HG03108 (cell line): Measurements from ENCODE around the gene SLC6A6.

Experiments
- ATAC-seq: cut with Tn5 transposase; IDR thresholded peaks from one replicate; pipeline ENCODE4 v1.9.1; 2021; ENCODE audit warnings: moderate library complexity; ENCODE audit not compliant: unreplicated experiment

The SLC6A6 gene

DNA sequence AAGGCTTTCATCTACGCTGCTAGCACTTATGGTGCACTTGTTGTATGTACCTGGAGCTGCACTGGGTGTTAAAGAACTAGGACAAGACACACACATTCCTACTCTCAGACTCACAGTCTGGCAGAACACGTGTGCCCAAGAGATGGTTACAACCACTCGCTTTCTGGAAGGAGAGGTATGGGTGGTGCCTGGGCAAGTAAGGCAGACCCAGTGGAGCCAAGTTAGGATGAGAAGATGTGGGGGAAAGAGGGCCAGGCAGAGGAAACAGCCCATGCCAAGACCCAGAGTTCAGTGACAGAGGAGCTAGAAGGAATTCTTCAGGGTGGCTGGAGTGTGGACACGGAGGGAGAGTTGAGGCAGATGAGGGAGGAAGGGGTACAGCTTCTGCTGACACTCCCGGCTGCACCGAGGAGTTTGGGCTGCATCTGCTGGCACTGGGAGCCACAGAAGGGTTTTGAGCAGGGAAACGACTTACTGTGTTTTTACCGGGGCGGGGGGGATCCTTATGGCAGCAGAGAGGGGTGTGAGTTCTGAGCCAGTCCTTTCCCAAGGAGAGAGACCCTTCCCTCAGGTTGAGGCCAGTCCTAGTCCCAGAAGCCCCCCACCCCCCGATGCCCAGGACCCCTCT lies 78.7 kb downstream of the SLC6A6 start:
- no peak for ATAC-seq

GRCh38 chr3:14481646-14482036 lies 79.2 kb downstream of the SLC6A6 start:
- ATAC-seq, result no peak

DNA sequence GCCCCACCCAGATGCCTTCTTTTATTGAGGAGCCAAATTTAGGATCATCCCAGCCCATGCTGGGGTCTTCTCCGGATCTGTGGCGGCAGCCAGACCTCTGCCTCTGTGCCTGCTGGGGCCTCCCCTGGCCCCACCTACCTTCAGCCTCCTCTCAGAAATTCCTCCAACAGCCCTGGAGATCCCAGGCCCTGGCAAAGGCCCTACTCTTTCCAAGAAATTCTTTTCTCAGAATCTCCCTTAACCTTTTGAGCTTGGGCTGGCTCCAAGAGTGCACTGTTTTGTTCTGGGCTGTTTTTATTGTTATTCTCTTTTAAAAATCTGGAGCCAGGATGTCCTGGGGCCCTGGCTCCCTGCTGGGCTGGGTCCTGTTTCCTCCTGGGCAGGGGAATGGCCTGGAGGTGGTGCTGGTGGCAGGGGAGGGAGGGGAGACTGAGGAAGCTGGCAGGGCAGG lies 79.9 kb downstream of the SLC6A6 start:
- no peak for ATAC-seq

- ATAC-seq, result no peak
Measured at GRCh38 chr3:14483286-14483685, 80.9 kb downstream of the SLC6A6 start.

DNA sequence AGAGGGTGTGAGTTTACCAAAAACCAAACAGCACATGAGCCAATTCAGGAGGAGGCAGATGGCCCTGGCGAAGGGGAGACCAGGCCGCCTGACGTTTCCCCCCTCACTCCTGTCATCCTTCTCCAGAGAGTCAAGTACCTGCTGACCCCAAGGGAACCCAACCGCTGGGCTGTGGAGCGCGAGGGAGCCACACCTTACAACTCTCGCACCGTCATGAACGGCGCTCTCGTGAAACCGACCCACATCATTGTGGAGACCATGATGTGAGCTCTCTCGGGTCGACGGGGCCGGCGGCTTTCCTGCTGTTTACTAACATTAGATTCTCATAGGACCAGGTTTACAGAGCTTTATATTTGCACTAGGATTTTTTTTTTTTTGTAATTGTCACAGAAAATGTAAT lies 82.3 kb downstream of the SLC6A6 start:
- ATAC-seq, result no peak

DNA sequence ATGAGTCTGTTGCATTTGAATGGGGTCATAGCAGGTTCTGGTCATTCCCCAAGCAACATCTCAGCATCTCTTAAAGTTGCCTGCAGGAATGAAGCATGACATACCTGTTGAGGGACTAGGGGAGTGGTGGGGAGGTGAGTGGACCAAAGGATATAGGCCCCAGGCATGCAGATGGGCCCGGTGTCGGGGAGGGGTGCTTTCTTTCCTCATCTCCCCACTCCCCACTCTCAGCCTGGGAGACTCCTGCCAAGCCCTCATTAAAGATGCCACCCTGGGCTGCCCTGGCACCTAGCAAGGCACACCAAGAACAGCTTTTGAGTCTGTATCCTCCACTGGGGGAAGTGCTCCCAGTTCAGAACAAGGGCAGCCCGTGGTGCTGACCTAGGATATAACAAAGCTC lies 83.6 kb downstream of the SLC6A6 start:
- ATAC-seq, result no peak

DNA sequence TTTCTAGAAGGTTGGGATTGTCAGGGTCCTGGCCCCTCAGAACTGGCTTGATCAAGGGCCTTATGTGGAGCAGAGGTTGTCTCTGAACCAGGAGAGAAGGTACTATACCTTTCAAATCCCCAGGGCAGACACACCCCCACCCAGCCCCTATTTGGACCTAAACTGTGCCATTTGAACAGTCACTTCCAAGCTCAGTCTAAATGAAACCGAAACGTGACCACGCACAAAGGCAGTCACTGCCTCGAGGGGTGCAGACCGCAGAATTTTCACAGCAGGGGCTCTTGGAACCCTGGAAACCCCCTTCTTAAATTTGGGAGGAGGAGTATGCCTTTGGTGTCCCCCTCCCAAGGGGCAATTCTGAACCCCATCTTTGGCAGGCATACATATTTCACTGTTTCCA lies 84.1 kb downstream of the SLC6A6 start:
- no peak for ATAC-seq

DNA sequence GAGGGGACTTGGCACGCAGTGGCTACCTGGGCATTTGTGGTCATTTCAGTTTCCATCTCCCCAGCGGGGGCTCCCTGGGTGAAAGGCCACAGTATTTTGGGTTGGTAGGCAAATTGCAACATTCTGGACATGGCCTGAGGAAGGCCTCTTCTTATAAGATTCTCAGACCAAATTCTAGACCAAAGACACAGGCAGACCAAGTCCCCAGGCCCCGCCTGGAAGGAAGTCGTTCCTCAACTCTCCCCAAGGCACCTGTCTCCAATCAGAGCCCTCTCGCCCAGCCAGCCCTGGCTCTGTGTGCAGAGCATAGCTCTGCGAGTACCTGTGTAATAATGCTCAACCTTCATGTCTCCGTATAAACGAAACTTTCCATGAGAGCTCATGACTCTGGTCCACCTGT lies 84.7 kb downstream of the SLC6A6 start:
- no peak for ATAC-seq

DNA sequence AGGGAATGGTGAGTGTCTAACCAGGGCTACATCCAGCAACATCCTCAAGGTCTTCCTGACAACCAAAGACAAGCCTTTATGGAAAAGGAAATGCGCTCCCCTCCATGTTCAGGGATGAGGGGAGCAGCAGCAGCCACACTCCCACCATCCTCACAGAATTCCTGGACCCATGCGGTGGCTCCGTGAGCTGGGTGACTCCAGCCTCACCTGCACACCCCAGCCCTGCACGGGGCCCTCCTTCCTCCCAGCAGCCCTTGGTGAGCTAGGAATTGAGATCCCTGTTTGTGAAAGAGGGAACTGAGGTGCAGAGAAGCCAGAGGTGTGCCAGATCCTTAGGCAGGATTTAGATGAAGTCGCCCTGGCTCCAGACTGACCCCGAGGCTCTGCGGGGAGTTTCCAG lies 85.4 kb downstream of the SLC6A6 start:
- ATAC-seq, result no peak

DNA sequence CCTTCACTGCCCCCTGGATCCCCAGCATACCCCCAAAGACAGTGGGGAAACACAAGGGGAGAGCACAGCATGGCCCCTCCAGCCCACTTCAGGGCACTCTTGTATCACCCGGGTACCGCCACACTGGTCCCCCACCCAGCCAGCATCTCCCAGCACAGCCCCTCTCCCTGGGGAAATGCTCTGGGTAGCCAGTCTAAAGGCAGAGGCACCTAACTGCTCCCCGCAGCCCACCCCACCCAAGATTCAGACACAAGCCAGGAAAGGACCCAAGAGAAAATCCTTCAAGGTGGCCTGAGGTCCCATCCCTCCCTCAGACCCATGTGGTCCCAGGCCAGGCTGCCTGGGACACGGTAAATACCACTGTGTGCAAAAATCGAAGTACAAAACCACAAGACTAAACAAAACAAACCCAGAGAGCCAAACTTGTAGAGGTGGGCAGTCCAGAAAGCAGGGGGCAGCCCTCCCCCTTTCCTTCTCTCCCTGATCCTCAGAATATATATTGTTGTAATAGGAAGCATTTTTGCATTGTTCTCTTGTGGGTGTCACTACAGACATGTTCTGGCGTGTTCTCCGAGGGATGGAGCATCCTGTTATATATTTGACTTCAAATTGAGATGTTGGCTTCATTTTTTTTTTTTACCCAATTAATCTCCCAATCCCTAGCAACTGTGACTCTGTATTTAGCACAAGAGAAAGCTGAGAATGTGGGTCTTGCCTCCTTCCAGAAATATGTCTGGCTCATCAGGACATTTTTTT lies 86.1 kb downstream of the SLC6A6 start:
- no peak for ATAC-seq

- ATAC-seq, result no peak
Measured at GRCh38 chr3:14489641-14490040, 87.2 kb downstream of the SLC6A6 start.

DNA sequence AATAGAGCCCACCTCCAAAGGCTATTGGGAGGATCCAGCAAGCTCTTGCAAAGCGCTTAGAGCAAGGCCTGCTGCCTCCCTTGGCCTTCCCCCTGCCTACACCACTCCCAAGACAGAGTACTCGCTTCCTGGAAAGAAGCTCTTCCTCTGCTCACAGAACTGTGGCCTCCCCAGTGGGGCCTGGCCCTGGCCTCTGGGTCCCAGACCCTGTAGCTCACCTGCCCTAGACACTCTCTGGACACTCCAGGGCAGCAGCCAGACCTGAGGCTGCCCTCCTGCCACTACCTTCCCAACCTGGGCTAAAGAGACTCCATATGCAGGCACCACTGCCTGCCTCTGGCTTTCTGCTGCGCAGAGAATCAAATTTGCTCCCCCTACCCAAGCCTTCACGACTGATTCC lies 87.8 kb downstream of the SLC6A6 start:
- no peak for ATAC-seq

- ATAC-seq, result no peak
Measured at GRCh38 chr3:14490831-14491230, 88.4 kb downstream of the SLC6A6 start.

GRCh38 chr3:14491396-14492190 lies 89.2 kb downstream of the SLC6A6 start:
- ATAC-seq, result no peak

GRCh38 chr3:14492948-14493881 lies 90.8 kb downstream of the SLC6A6 start:
- ATAC-seq, result no peak

DNA sequence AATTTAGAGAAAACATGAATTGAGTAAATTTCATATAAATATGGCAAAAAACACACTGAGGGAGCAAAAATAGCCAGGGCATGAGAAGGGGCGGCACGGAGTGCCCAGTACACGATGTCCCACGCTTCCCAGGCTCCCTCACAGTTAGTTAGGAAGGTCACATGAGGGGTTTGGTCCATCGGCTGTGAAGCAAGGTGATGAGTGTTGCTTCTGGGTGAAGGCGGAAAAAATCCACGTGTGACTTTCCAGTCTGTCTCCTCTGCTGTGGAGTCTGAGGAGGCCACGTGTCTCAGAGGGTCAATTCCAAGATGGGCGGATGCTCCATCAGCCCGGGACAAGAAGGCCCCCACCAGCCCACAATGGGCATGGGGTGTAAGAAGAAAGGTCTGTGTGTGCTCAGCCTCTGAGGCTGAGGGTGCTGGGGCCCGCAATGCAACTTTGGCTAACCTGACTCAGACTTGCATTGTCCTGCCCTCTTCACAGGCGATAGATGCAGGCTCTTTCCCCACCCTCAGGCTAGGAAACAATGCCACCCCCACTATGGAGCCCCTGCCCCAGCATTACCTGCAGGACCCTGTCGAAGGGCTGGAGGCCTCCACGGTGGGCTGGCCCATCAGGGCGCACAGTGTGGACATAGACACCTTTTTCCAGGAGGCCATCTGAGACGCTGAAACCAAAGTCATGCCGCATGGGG lies 92.0 kb downstream of the SLC6A6 start:
- ATAC-seq, result no peak

DNA sequence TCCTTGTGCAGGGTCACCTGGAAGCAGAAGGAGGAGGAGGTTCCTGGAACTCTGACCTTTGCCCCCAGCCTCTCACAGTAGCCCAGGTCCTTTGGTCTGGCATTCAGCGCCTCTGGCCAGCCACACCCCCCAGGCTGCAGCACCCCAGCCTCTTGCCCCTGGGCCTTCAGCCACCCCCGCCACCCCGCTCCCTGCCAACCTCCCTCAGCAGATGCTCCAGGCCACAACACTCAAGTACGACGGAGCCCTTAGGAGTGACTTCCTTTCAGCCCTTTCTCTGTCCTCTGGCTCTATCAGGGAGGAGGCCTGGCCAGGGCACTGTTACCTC lies 92.5 kb downstream of the SLC6A6 start:
- ATAC-seq, result no peak

GRCh38 chr3:14496351-14496750 lies 93.9 kb downstream of the SLC6A6 start:
- no peak for ATAC-seq

DNA sequence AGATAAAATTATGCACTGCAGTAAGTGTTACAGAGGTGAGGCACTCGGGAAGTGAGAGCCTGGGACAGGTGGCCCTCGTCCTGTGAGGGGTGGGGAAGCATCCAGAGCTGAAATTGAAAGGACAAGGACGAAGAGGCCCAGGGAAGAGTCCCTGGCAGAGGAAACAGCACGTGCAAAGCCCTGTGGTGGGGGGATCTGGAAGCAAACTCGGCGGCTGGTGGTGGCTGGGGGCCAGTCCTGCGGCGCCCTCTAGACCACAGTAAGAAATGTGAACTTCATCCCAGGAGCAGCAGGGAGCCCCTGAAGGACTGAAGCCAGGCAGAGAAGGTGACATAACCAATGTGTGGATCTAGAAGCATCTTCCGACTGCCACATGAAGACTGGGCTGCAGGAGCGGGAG lies 94.9 kb downstream of the SLC6A6 start:
- ATAC-seq, result no peak

GRCh38 chr3:14502472-14502871 lies 100.1 kb downstream of the SLC6A6 start:
- no peak for ATAC-seq
